GM23338 (cell line): ENCODE data around the gene OAS1. TPM values are rescaled to one million over a fixed set of nuclear protein-coding genes. Genes with fewer than 3 reads are reported as not detected.

ENCODE experiments used
- ATAC-seq: fragments of 200-7000 bp; cut with Tn5 transposase; 3 replicates; pipeline ENCODE4 v1.9.1; 2020
- DNase-seq: peaks from one replicate; pipeline ENCODE4 v3.0.0-alpha.2; 2015; ENCODE audit warnings: low spot score
- H2AFZ ChIP-seq: fragments of 200-600 bp; sonication (generic); 2 replicates; pipeline ENCODE4 v1.8.0; 2016; ENCODE audit warnings: antibody characterized with exemption, mild to moderate bottlenecking, moderate library complexity
- H3F3A ChIP-seq: fragments of 200-600 bp; sonication (generic); replicated peaks from 2 replicates; pipeline ENCODE4 v1.8.0; 2017; ENCODE audit warnings: antibody characterized with exemption, mixed run types, low read depth
- H3K27ac ChIP-seq: fragments of 200-600 bp; sonication (generic); 2 replicates; pipeline ENCODE4 v1.6.1; 2016; ENCODE audit warnings: low read depth
- H3K27me3 ChIP-seq: fragments of 200-600 bp; sonication (generic); 2 replicates; pipeline ENCODE4 v1.8.0; 2016; ENCODE audit warnings: mild to moderate bottlenecking, mixed run types, moderate library complexity; ENCODE audit not compliant: insufficient read depth
- H3K36me3 ChIP-seq: fragments of 200-600 bp; sonication (generic); 2 replicates; pipeline ENCODE4 v1.8.0; 2016; ENCODE audit warnings: mild to moderate bottlenecking; ENCODE audit not compliant: insufficient read depth
- H3K4me1 ChIP-seq: fragments of 200-600 bp; sonication (generic); 2 replicates; pipeline ENCODE4 v1.8.0; 2016; ENCODE audit warnings: mild to moderate bottlenecking, moderate library complexity; ENCODE audit not compliant: insufficient read depth
- H3K4me2 ChIP-seq: fragments of 200-600 bp; sonication (generic); 2 replicates; pipeline ENCODE4 v1.7.1; 2017; ENCODE audit warnings: mixed run types
- H3K4me3 ChIP-seq: fragments of 200-600 bp; sonication (generic); 2 replicates; pipeline ENCODE4 v1.6.1; 2016; ENCODE audit warnings: mixed run types
- H3K79me2 ChIP-seq: fragments of 200-600 bp; sonication (generic); replicated peaks from 2 replicates; pipeline ENCODE4 v1.8.0; 2017; ENCODE audit warnings: mild to moderate bottlenecking; ENCODE audit not compliant: insufficient read depth
- H3K9me2 ChIP-seq: fragments of 200-600 bp; sonication (generic); 2 replicates; pipeline ENCODE4 v1.8.0; 2017; ENCODE audit not compliant: insufficient read depth
- H4K20me1 ChIP-seq: fragments of 200-600 bp; sonication (generic); replicated peaks from 2 replicates; pipeline ENCODE4 v1.8.0; 2017; ENCODE audit warnings: mild to moderate bottlenecking; ENCODE audit not compliant: insufficient read depth
- H3K27ac Mint-ChIP-seq: 2 replicates; pipeline ENCODE4 v1.8.0; 2020; ENCODE audit warnings: inconsistent platforms, mild to moderate bottlenecking, moderate library complexity, mixed read lengths
- H3K27me3 Mint-ChIP-seq: 3 replicates; pipeline ENCODE4 v1.8.0; 2022; ENCODE audit warnings: low read depth, mild to moderate bottlenecking, moderate library complexity, mixed read lengths, inconsistent platforms; ENCODE audit not compliant: insufficient read depth, poor library complexity
- H3K36me3 Mint-ChIP-seq: 3 replicates; pipeline ENCODE4 v1.8.0; 2021; ENCODE audit warnings: low read depth, mild to moderate bottlenecking, inconsistent platforms, moderate library complexity, mixed read lengths
- H3K4me1 Mint-ChIP-seq: 3 replicates; pipeline ENCODE4 v1.8.0; 2020; ENCODE audit warnings: mild to moderate bottlenecking, inconsistent platforms, mixed read lengths
- H3K4me3 Mint-ChIP-seq: 3 replicates; pipeline ENCODE4 v1.8.0; 2021; ENCODE audit warnings: moderate library complexity, mild to moderate bottlenecking, inconsistent platforms, mixed read lengths
- H3K9me3 Mint-ChIP-seq: 3 replicates; pipeline ENCODE4 v1.8.0; 2020; ENCODE audit warnings: moderate library complexity, mild to moderate bottlenecking, inconsistent platforms, mixed read lengths
- CREB1 ChIP-seq: fragments of 250-450 bp; sonication (Bioruptor Pico); IDR thresholded peaks from 2 replicates; pipeline ENCODE4 v1.5.0; 2020; ENCODE audit warnings: low read depth, mild to moderate bottlenecking, moderate library complexity
- EZH2 ChIP-seq: fragments of 200-600 bp; sonication (generic); IDR thresholded peaks from one replicate; pipeline ENCODE4 v1.8.0; 2017; ENCODE audit warnings: antibody characterized with exemption, mild to moderate bottlenecking, low read depth; ENCODE audit not compliant: unreplicated experiment
- EZH2phosphoT487 ChIP-seq: fragments of 200-600 bp; sonication (generic); IDR thresholded peaks from one replicate; pipeline ENCODE4 v1.8.1; 2018; ENCODE audit warnings: antibody characterized with exemption; ENCODE audit not compliant: unreplicated experiment
- JUNB ChIP-seq: IDR thresholded peaks from one replicate; pipeline ENCODE4 v1.6.1; 2016; ENCODE audit warnings: antibody characterized with exemption; ENCODE audit not compliant: unreplicated experiment
- NANOG ChIP-seq: IDR thresholded peaks from 2 replicates; pipeline ENCODE4 v1.6.1; 2016; ENCODE audit warnings: antibody characterized with exemption, borderline replicate concordance
- POLR2AphosphoS5 ChIP-seq: IDR thresholded peaks from 2 replicates; pipeline ENCODE4 v1.6.1; 2016; ENCODE audit warnings: antibody characterized with exemption, low read depth
- REST ChIP-seq: IDR thresholded peaks from one replicate; pipeline ENCODE4 v1.6.1; 2018; ENCODE audit warnings: antibody characterized with exemption; ENCODE audit not compliant: unreplicated experiment
- STAT1 ChIP-seq: IDR thresholded peaks from one replicate; pipeline ENCODE4 v1.6.1; 2016; ENCODE audit warnings: antibody characterized with exemption; ENCODE audit not compliant: unreplicated experiment
- ZNF114 ChIP-seq: fragments of 250-450 bp; sonication (Bioruptor Pico); IDR thresholded peaks from 2 replicates; pipeline ENCODE4 v1.5.0; 2020; ENCODE audit warnings: mild to moderate bottlenecking, moderate library complexity
- ZNF331 ChIP-seq: fragments of 250-450 bp; sonication (Bioruptor Pico); IDR thresholded peaks from 2 replicates; pipeline ENCODE4 v1.5.0; 2020; ENCODE audit warnings: low read depth, mild to moderate bottlenecking, moderate library complexity
- ZNF462 ChIP-seq: fragments of 250-450 bp; sonication (Bioruptor Pico); IDR thresholded peaks from 2 replicates; pipeline ENCODE4 v1.5.0; 2020; ENCODE audit warnings: mild to moderate bottlenecking, moderate library complexity
- polyA plus RNA-seq: library from polyadenylated mRNA; unstranded; fragments of >200 nt; fragmentation: Nextera tagmentation; extraction: Ambion mirVana; gene quantifications from 2 replicates; pipeline ENCODE4 v1.2.1, GENCODE V29; 2016
- total RNA-seq: library from RNA; depleted of rRNA; stranded (reverse); fragments of >200 nt; shearing (Covaris generic); gene quantifications from 2 replicates; pipeline ENCODE4 v1.2.3, GENCODE V29; 2014
- TF ChIP-seq, protein P1 (sequence below): IDR thresholded peaks from 2 replicates; pipeline ENCODE4 v1.6.1; 2016; ENCODE audit warnings: antibody characterized with exemption

The OAS1 gene
- total and polyA plus RNA-seq, 2 experiments from 2014 or later = not detected

GRCh38 chr12:112967858-112968257 is 61.1 kb downstream of the OAS1 start:
- H3K4me2 ChIP-seq = no peak overlapping the region
- Mint-ChIP-seq H3K27ac (no peak overlapping the region), H3K27me3 (peaks cover 14% of the 10 kb centered on the region), H3K36me3 (no peaks in the 10 kb centered on the region), H3K4me3 (no peak overlapping the region), H3K9me3 (no peaks in the 10 kb centered on the region), H3K4me1 (no peaks in the 10 kb centered on the region)
- TF ChIP-seq POLR2AphosphoS5 (no peak), EZH2 (no peak), STAT1 (no peak), ZNF114 (no peak), EZH2phosphoT487 (no peak), ZNF331 (CRISPR knock-in tag) (no peak), JUNB (no peak), ZNF462 (no peak), REST (no peak), CREB1 (CRISPR knock-in tag) (no peak), NANOG (no peak)
- TF ChIP-seq, protein P1, sequence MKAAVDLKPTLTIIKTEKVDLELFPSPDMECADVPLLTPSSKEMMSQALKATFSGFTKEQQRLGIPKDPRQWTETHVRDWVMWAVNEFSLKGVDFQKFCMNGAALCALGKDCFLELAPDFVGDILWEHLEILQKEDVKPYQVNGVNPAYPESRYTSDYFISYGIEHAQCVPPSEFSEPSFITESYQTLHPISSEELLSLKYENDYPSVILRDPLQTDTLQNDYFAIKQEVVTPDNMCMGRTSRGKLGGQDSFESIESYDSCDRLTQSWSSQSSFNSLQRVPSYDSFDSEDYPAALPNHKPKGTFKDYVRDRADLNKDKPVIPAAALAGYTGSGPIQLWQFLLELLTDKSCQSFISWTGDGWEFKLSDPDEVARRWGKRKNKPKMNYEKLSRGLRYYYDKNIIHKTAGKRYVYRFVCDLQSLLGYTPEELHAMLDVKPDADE = no peak
- no peaks in the 10 kb centered on the region for H3F3A ChIP-seq
- H3K79me2 ChIP-seq = no peaks in the 10 kb centered on the region
- no peak overlapping the region for H2AFZ ChIP-seq
- no peaks in the 10 kb centered on the region for H3K4me1 ChIP-seq
- H3K27ac ChIP-seq = no peak overlapping the region
- DNase-seq (no peak), ATAC-seq (no peak)
- no peaks in the 10 kb centered on the region for H3K36me3 ChIP-seq
- no peaks in the 10 kb centered on the region for H3K27me3 ChIP-seq
- H3K9me2 ChIP-seq = 0 out of 2 replicates have a peak, but pooled peaks cover 5% of the 10 kb centered on the region
- no peaks in the 10 kb centered on the region for H4K20me1 ChIP-seq
- H3K4me3 ChIP-seq = no peak overlapping the region
